ENCODE measurements around the gene ARHGAP29.
"Not testable (repeated sequence)": the region's sequence is repeated elsewhere in the genome, so short reads cannot be mapped to it uniquely, and the experiment has no call there.

ARHGAP29 gene

GRCh38 chr1:94231746-94232145, 5.6 kb downstream of the ARHGAP29 start:
- DNase-seq = no peak

- DNase-seq = no peak
Measured at GRCh38 chr1:94230920-94231319, 6.5 kb downstream of the ARHGAP29 start.

- no peak for DNase-seq
Measured at GRCh38 chr1:94228640-94229375, 8.6 kb downstream of the ARHGAP29 start.

GRCh38 chr1:94227624-94228023, 9.8 kb downstream of the ARHGAP29 start:
- no peak for DNase-seq

- no peak for DNase-seq
Measured at GRCh38 chr1:94225845-94226244, 11.5 kb downstream of the ARHGAP29 start.

GRCh38 chr1:94218332-94218731, 19.1 kb downstream of the ARHGAP29 start:
- DNase-seq = no peak

- DNase-seq = no peak
Measured at GRCh38 chr1:94215955-94216354, 21.4 kb downstream of the ARHGAP29 start.

- no peak for DNase-seq
Measured at GRCh38 chr1:94209982-94210381, 27.4 kb downstream of the ARHGAP29 start.

GRCh38 chr1:94209425-94209824, 28.0 kb downstream of the ARHGAP29 start:
- DNase-seq = no peak

GRCh38 chr1:94207695-94208094, 29.7 kb downstream of the ARHGAP29 start:
- DNase-seq = no peak

- DNase-seq = no peak
Measured at GRCh38 chr1:94205639-94206038, 31.7 kb downstream of the ARHGAP29 start.

GRCh38 chr1:94202241-94202640, 35.1 kb downstream of the ARHGAP29 start:
- no peak for DNase-seq

GRCh38 chr1:94199398-94199797, 38.0 kb downstream of the ARHGAP29 start:
- DNase-seq = no peak

- DNase-seq = no peak
Measured at GRCh38 chr1:94194079-94194865, 43.1 kb downstream of the ARHGAP29 start.

GRCh38 chr1:94193128-94193527, 44.3 kb downstream of the ARHGAP29 start:
- DNase-seq = no peak

GRCh38 chr1:94191216-94191615, 46.2 kb downstream of the ARHGAP29 start:
- DNase-seq = no peak

GRCh38 chr1:94186946-94187345, 50.4 kb downstream of the ARHGAP29 start:
- DNase-seq = no peak

GRCh38 chr1:94183197-94183815, 54.1 kb downstream of the ARHGAP29 start:
- no peak for DNase-seq

- DNase-seq = no peak
Measured at GRCh38 chr1:94182191-94182590, 55.2 kb downstream of the ARHGAP29 start.

- DNase-seq = no peak
Measured at GRCh38 chr1:94180650-94181049, 56.7 kb downstream of the ARHGAP29 start.

- no peak for DNase-seq
Measured at GRCh38 chr1:94178901-94179300, 58.5 kb downstream of the ARHGAP29 start.

GRCh38 chr1:94169126-94169525, 68.3 kb downstream of the ARHGAP29 start:
- no peak for DNase-seq

GRCh38 chr1:94165843-94166242, 71.5 kb downstream of the ARHGAP29 start:
- DNase-seq = no peak

GRCh38 chr1:94164885-94165284, 72.5 kb downstream of the ARHGAP29 start:
- DNase-seq = not testable (repeated sequence)
